ENCODE results near the gene FNDC3B. TPM values are rescaled to one million over a fixed set of nuclear protein-coding genes. Genes with fewer than 3 reads are reported as not detected.
"Not testable (repeated sequence)": the region's sequence is repeated elsewhere in the genome, so short reads cannot be mapped to it uniquely, and the experiment has no call there.

The FNDC3B gene
- total and polyA plus RNA-seq, 5 donors from 2014 or later: 6.8 to 31.8 (median 11.7) TPM

DNA sequence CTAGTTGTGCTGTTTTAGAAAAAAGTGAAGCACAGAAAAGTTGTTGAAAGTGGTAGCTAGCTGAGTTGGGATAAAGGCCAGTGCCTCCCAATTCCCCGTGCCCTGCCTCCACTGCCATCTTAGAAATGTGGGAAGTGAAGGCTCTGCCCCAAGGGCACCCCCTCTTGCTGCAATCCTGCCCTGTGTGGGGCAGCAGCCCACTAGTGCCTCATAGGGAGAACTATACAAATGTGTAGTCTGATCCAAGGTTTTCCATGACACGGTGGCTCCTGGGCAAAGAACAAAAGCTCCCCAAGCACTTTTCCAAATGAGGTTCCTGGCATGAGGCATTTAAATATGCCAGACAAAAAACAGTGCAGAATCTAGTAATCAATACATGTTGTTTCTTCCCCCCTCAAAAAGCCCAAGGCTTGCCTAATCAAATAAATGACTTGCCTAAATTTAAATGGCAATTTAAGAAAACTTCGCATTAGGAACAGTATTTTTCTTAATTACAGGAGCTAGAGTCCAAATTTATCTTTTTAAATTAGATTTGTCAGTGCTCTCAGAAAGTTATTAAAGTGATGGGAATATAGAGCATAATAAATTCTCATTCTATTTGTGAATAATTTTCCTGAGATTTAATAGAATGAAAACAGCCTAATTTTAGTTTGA, 325.1 kb downstream of the FNDC3B start:
- Histone ChIP-seq H3K4me1 (ENCODE audit: control insufficient read depth, insufficient read depth, low read length, poor library complexity, severe bottlenecking) (no peaks in the 10 kb centered on the region), H3K36me3 (ENCODE audit: control insufficient read depth, insufficient read depth, low read length) (peaks cover 19% of the 10 kb centered on the region), H3K27ac (ENCODE audit: insufficient read depth, low read length, poor library complexity, severe bottlenecking) (no peak overlapping the region), H3K9me3 (ENCODE audit: control insufficient read depth in 2 of 2, low read length in 2 of 2) (no peaks in the 10 kb centered on the region), H3K27me3 (ENCODE audit: control insufficient read depth, insufficient read depth, low read length) (no peaks in the 10 kb centered on the region), H3K4me3 (ENCODE audit: low read depth, low read length) (no peak overlapping the region)
- no peak overlapping the region for H3K4me3 Mint-ChIP-seq
- peaks cover 0 to 4% (median 0%) of the 10 kb centered on the region in 4 donors for H3K4me1 Mint-ChIP-seq
- DNase-seq (no peak), ATAC-seq (ENCODE audit: low read depth in 2 of 2) (no peak)
- H3K9me3 Mint-ChIP-seq: peaks cover 0 to 2% (median 0%) of the 10 kb centered on the region in 7 donors
- no peaks in the 10 kb centered on the region for H3K27me3 Mint-ChIP-seq
- no peak overlapping the region for H3K27ac Mint-ChIP-seq
- H3K36me3 Mint-ChIP-seq: peaks cover 55% of the 10 kb centered on the region

- H3K4me3 Mint-ChIP-seq: no peak overlapping the region
- no peaks in the 10 kb centered on the region for H3K27me3 Mint-ChIP-seq
- no peak for DNase-seq
- no peak for ATAC-seq (ENCODE audit: low read depth in 2 of 2)
- peaks cover 0 to 2% (median 0%) of the 10 kb centered on the region in 7 donors for H3K9me3 Mint-ChIP-seq
- peaks cover 16% of the 10 kb centered on the region for H3K36me3 ChIP-seq (ENCODE audit: control insufficient read depth, insufficient read depth, low read length)
- H3K4me3 ChIP-seq (ENCODE audit: low read depth, low read length): no peak overlapping the region
- H3K4me1 ChIP-seq (ENCODE audit: control insufficient read depth, insufficient read depth, low read length, poor library complexity, severe bottlenecking): no peaks in the 10 kb centered on the region
- no peaks in the 10 kb centered on the region for H3K27me3 ChIP-seq (ENCODE audit: control insufficient read depth, insufficient read depth, low read length)
- peaks cover 60% of the 10 kb centered on the region for H3K36me3 Mint-ChIP-seq
- H3K27ac Mint-ChIP-seq: no peak overlapping the region
- peaks cover 0 to 4% (median 0%) of the 10 kb centered on the region in 4 donors for H3K4me1 Mint-ChIP-seq
- H3K27ac ChIP-seq (ENCODE audit: insufficient read depth, low read length, poor library complexity, severe bottlenecking): no peak overlapping the region
- no peaks in the 10 kb centered on the region for H3K9me3 ChIP-seq (ENCODE audit: control insufficient read depth in 2 of 2, low read length in 2 of 2)
Measured at GRCh38 chr3:172365028-172365567, 325.7 kb downstream of the FNDC3B start.

- Mint-ChIP-seq H3K27ac (no peak overlapping the region), H3K36me3 (peaks cover 48% of the 10 kb centered on the region), H3K27me3 (no peaks in the 10 kb centered on the region), H3K4me1 (peaks cover 0 to 4% (median 0%) of the 10 kb centered on the region in 4 donors), H3K4me3 (no peak overlapping the region), H3K9me3 (no peaks in the 10 kb centered on the region)
- DNase-seq: no peak
- no peak overlapping the region for H3K27ac ChIP-seq (ENCODE audit: insufficient read depth, low read length, poor library complexity, severe bottlenecking)
- H3K4me1 ChIP-seq (ENCODE audit: control insufficient read depth, insufficient read depth, low read length, poor library complexity, severe bottlenecking): no peaks in the 10 kb centered on the region
- no peak overlapping the region for H3K4me3 ChIP-seq (ENCODE audit: low read depth, low read length)
- peaks cover 9% of the 10 kb centered on the region for H3K36me3 ChIP-seq (ENCODE audit: control insufficient read depth, insufficient read depth, low read length)
- no peaks in the 10 kb centered on the region for H3K27me3 ChIP-seq (ENCODE audit: control insufficient read depth, insufficient read depth, low read length)
- no peak for ATAC-seq (ENCODE audit: low read depth in 2 of 2)
- no peaks in the 10 kb centered on the region for H3K9me3 ChIP-seq (ENCODE audit: control insufficient read depth in 2 of 2, low read length in 2 of 2)
Measured at GRCh38 chr3:172367205-172368105, 328.1 kb downstream of the FNDC3B start.

GRCh38 chr3:172368556-172368955, 329.2 kb downstream of the FNDC3B start:
- H3K36me3 ChIP-seq (ENCODE audit: control insufficient read depth, insufficient read depth, low read length); H3K4me3 Mint-ChIP-seq; H3K27me3 ChIP-seq (ENCODE audit: control insufficient read depth, insufficient read depth, low read length); H3K4me3 ChIP-seq (ENCODE audit: low read depth, low read length); H3K9me3 Mint-ChIP-seq; H3K9me3 ChIP-seq (ENCODE audit: control insufficient read depth in 2 of 2, low read length in 2 of 2); H3K27me3 Mint-ChIP-seq; DNase-seq; H3K4me1 ChIP-seq (ENCODE audit: control insufficient read depth, insufficient read depth, low read length, poor library complexity, severe bottlenecking); H3K4me1 Mint-ChIP-seq; H3K27ac ChIP-seq (ENCODE audit: insufficient read depth, low read length, poor library complexity, severe bottlenecking); ATAC-seq (ENCODE audit: low read depth in 2 of 2): not testable (repeated sequence)
- H3K36me3 Mint-ChIP-seq: peaks cover 46% of the 10 kb centered on the region
- H3K27ac Mint-ChIP-seq: peak overlapping the region in 1 of 3 donors; percentile 51

DNA sequence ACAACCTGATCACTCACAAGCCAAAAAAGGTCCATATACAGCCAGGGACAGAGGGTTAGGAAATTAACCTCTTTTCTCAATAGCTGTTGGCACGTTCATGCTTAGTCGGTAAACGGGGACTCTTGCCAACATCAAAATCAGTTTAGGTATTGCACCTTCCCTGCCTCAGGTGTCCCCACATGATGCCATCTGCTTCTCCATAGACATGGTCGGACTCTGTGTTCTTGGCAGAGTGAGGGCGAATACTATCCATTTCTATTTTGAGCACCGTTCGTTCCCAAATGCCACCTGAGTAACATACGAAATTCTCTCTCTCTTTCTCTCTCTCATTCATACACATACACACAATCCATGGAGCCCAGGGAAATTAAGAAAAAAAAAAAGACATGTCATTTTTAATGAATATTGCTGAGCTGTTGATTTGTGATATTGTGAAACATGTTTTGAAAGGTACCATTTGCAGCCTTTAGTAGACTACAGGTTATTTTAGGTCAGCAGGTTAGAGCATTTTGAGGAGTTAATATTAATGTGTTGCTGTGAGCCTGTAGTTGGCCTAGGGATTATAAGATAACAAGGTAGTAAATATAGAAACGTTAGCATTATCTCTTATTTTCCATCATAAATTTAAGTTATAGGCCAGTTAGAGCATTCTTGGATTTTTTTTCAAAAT, 330.3 kb downstream of the FNDC3B start:
- Histone ChIP-seq H3K27me3 (ENCODE audit: control insufficient read depth, insufficient read depth, low read length) (no peaks in the 10 kb centered on the region), H3K36me3 (ENCODE audit: control insufficient read depth, insufficient read depth, low read length) (no peaks in the 10 kb centered on the region), H3K9me3 (ENCODE audit: control insufficient read depth in 2 of 2, low read length in 2 of 2) (no peaks in the 10 kb centered on the region), H3K4me3 (ENCODE audit: low read depth, low read length) (no peak overlapping the region), H3K27ac (ENCODE audit: insufficient read depth, low read length, poor library complexity, severe bottlenecking) (no peak overlapping the region), H3K4me1 (ENCODE audit: control insufficient read depth, insufficient read depth, low read length, poor library complexity, severe bottlenecking) (no peaks in the 10 kb centered on the region)
- no peaks in the 10 kb centered on the region for H3K4me1 Mint-ChIP-seq
- peak overlapping the region in 1 of 3 donors; percentile 58 for H3K27ac Mint-ChIP-seq
- no peak for ATAC-seq (ENCODE audit: low read depth in 2 of 2)
- no peak for DNase-seq
- H3K36me3 Mint-ChIP-seq: peaks cover 38% of the 10 kb centered on the region
- no peaks in the 10 kb centered on the region for H3K27me3 Mint-ChIP-seq
- H3K9me3 Mint-ChIP-seq: no peaks in the 10 kb centered on the region
- no peak overlapping the region for H3K4me3 Mint-ChIP-seq

DNA sequence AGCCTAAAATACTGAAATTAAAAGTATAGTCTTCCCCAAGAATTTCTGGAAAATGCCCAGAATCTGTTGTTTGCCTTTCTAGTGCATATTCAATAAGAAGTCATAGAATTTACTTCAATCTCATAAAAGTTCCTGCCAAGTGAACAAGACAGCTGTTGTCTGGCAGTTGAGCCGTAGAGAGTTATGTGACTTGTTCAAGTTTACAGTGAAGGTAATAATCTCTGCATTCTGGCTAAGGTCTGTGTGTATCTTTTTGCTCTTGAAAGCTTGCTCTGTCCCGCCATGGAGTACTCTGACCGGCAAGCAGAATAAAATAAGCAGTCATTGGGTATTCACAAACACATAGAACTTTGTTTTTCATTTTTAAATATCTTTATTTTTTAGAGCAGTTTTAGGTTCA, 331.0 kb downstream of the FNDC3B start:
- Mint-ChIP-seq H3K27me3 (no peaks in the 10 kb centered on the region), H3K9me3 (peaks cover 0 to 2% (median 0%) of the 10 kb centered on the region in 7 donors), H3K4me1 (no peaks in the 10 kb centered on the region), H3K27ac (no peak overlapping the region), H3K4me3 (no peak overlapping the region), H3K36me3 (peaks cover 38% of the 10 kb centered on the region)
- Histone ChIP-seq H3K4me1 (ENCODE audit: control insufficient read depth, insufficient read depth, low read length, poor library complexity, severe bottlenecking) (no peaks in the 10 kb centered on the region), H3K36me3 (ENCODE audit: control insufficient read depth, insufficient read depth, low read length) (no peaks in the 10 kb centered on the region), H3K9me3 (ENCODE audit: control insufficient read depth in 2 of 2, low read length in 2 of 2) (no peaks in the 10 kb centered on the region), H3K4me3 (ENCODE audit: low read depth, low read length) (no peak overlapping the region), H3K27me3 (ENCODE audit: control insufficient read depth, insufficient read depth, low read length) (no peaks in the 10 kb centered on the region), H3K27ac (ENCODE audit: insufficient read depth, low read length, poor library complexity, severe bottlenecking) (no peak overlapping the region)
- ATAC-seq (ENCODE audit: low read depth in 2 of 2) (no peak), DNase-seq (no peak)

- Histone ChIP-seq H3K27me3 (ENCODE audit: control insufficient read depth, insufficient read depth, low read length) (no peaks in the 10 kb centered on the region), H3K27ac (ENCODE audit: insufficient read depth, low read length, poor library complexity, severe bottlenecking) (no peak overlapping the region), H3K36me3 (ENCODE audit: control insufficient read depth, insufficient read depth, low read length) (peaks cover 3% of the 10 kb centered on the region), H3K9me3 (ENCODE audit: control insufficient read depth in 2 of 2, low read length in 2 of 2) (no peaks in the 10 kb centered on the region), H3K4me3 (ENCODE audit: low read depth, low read length) (no peak overlapping the region), H3K4me1 (ENCODE audit: control insufficient read depth, insufficient read depth, low read length, poor library complexity, severe bottlenecking) (no peaks in the 10 kb centered on the region)
- DNase-seq (no peak), ATAC-seq (ENCODE audit: low read depth in 2 of 2) (no peak)
- Mint-ChIP-seq H3K27me3 (no peaks in the 10 kb centered on the region), H3K27ac (no peak overlapping the region), H3K36me3 (peaks cover 36% of the 10 kb centered on the region), H3K9me3 (peaks cover 0 to 2% (median 0%) of the 10 kb centered on the region in 7 donors), H3K4me1 (no peaks in the 10 kb centered on the region), H3K4me3 (no peak overlapping the region)
Measured at GRCh38 chr3:172371544-172371943, 332.2 kb downstream of the FNDC3B start.
